Neural cell (in vitro differentiated cells): ENCODE results near the gene CERS3. TPM values are rescaled to one million over a fixed set of nuclear protein-coding genes. Genes with fewer than 3 reads are reported as not detected.

ENCODE experiments used
- H2AFZ ChIP-seq: fragments of 200-600, 300-800 bp; sonication (generic), shearing (Covaris generic); 2 replicates; pipeline ENCODE4 v1.6.0; 2014; ENCODE audit warnings: low read depth, mild to moderate bottlenecking, antibody characterized with exemption, low read length, moderate library complexity
- H3F3A ChIP-seq: fragments of 200-600 bp; shearing (Covaris generic); 2 replicates; pipeline ENCODE4 v1.6.1; 2016; ENCODE audit warnings: mild to moderate bottlenecking, moderate library complexity, mixed read lengths, antibody characterized with exemption, low read length; ENCODE audit not compliant: insufficient read depth, poor library complexity, severe bottlenecking
- H3K27ac ChIP-seq: fragments of 200-600, 300-800 bp; sonication (generic), shearing (Covaris generic); 2 replicates; pipeline ENCODE4 v1.5.1; 2014; ENCODE audit warnings: mild to moderate bottlenecking, low read length, moderate library complexity
- H3K27me3 ChIP-seq: fragments of 300-800, 200-600 bp; sonication (generic), shearing (Covaris generic); 2 replicates; pipeline ENCODE4 v1.6.0; 2014; ENCODE audit warnings: mild to moderate bottlenecking, low read depth, low read length, moderate library complexity; ENCODE audit not compliant: insufficient read depth
- H3K36me3 ChIP-seq: fragments of 300-800, 200-600 bp; sonication (generic), shearing (Covaris generic); 2 replicates; pipeline ENCODE4 v1.5.1; 2014; ENCODE audit warnings: mild to moderate bottlenecking, antibody characterized with exemption, low read length, moderate library complexity; ENCODE audit not compliant: insufficient read depth
- H3K4me2 ChIP-seq: fragments of 300-800, 200-600 bp; sonication (generic), shearing (Covaris generic); 2 replicates; pipeline ENCODE4 v1.6.0; 2014; ENCODE audit warnings: mild to moderate bottlenecking, low read length
- H3K4me3 ChIP-seq: fragments of 300-800, 200-600 bp; sonication (generic), shearing (Covaris generic); 2 replicates; pipeline ENCODE4 v1.5.1; 2014; ENCODE audit warnings: mild to moderate bottlenecking, low read length, moderate library complexity
- H3K79me2 ChIP-seq: fragments of 200-600 bp; shearing (Covaris generic); replicated peaks from 2 replicates; pipeline ENCODE4 v1.6.0; 2014; ENCODE audit warnings: mild to moderate bottlenecking, low read length, moderate library complexity; ENCODE audit not compliant: insufficient read depth
- H3K9ac ChIP-seq: fragments of 300-800, 200-600 bp; sonication (generic), shearing (Covaris generic); 2 replicates; pipeline ENCODE4 v1.6.1; 2016; ENCODE audit warnings: mild to moderate bottlenecking, low read length, mixed read lengths
- H3K9me2 ChIP-seq: fragments of 200-600 bp; shearing (Covaris generic); 2 replicates; pipeline ENCODE4 v1.6.1; 2016; ENCODE audit warnings: mild to moderate bottlenecking, low read length, mixed read lengths; ENCODE audit not compliant: insufficient read depth
- H3K9me3 ChIP-seq: fragments of 200-600, 300-800 bp; sonication (generic), shearing (Covaris generic); 2 replicates; pipeline ENCODE4 v1.6.1; 2016; ENCODE audit warnings: mild to moderate bottlenecking, mixed run types, low read length, moderate library complexity, mixed read lengths
- H4K20me1 ChIP-seq: fragments of 200-600 bp; shearing (Covaris generic); 2 replicates; pipeline ENCODE4 v1.6.1; 2016; ENCODE audit warnings: mild to moderate bottlenecking, mixed run types; ENCODE audit not compliant: insufficient read depth
- CTCF ChIP-seq: fragments of 450-650 bp; IDR thresholded peaks from 2 replicates; pipeline ENCODE4 v1.5.1; 2014; ENCODE audit warnings: antibody characterized with exemption, mild to moderate bottlenecking, moderate library complexity; ENCODE audit not compliant: poor library complexity, severe bottlenecking
- EP300 ChIP-seq: fragments of 450-650 bp; conservative IDR thresholded peaks from 2 replicates; pipeline ENCODE4 v1.6.1; 2014; ENCODE audit warnings: antibody characterized with exemption, mild to moderate bottlenecking, moderate library complexity; ENCODE audit not compliant: poor library complexity, severe bottlenecking
- EZH2 ChIP-seq: fragments of 200-600, 300-800 bp; shearing (Covaris generic), sonication (generic); IDR thresholded peaks from 2 replicates; pipeline ENCODE4 v1.6.1; 2014; ENCODE audit warnings: antibody characterized with exemption, low read length, borderline replicate concordance, mild to moderate bottlenecking; ENCODE audit not compliant: insufficient read depth, poor library complexity, severe bottlenecking
- REST ChIP-seq: IDR thresholded peaks from 2 replicates; pipeline ENCODE4 v1.6.1; 2012; ENCODE audit warnings: borderline replicate concordance
- TAF1 ChIP-seq: IDR thresholded peaks from 2 replicates; pipeline ENCODE4 v1.6.1; 2012; ENCODE audit warnings: low read depth
- polyA plus RNA-seq: library from polyadenylated mRNA; depleted of rRNA; stranded (reverse); fragments of >200 nt; gene quantifications from 2 replicates; pipeline ENCODE4 v1.2.3, GENCODE V29; 2014
- small RNA-seq, 3 experiments: library from RNA; depleted of rRNA; stranded (forward); fragments of <200 nt; gene quantifications; one replicate each; pipeline ENCODE3, GENCODE V24; 2012

CERS3 gene
- polyA plus RNA-seq, 1 donor from 2014 or later = 0.27 TPM

- Histone ChIP-seq H4K20me1 (no peaks in the 10 kb centered on the region), H3K36me3 (no peaks in the 10 kb centered on the region), H3F3A (no peaks in the 10 kb centered on the region), H3K27ac (no peak overlapping the region), H3K27me3 (no peaks in the 10 kb centered on the region), H3K4me2 (no peak overlapping the region), H3K9ac (no peak overlapping the region), H3K9me2 (no peaks in the 10 kb centered on the region), H3K4me3 (no peak overlapping the region), H3K9me3 (no peaks in the 10 kb centered on the region), H2AFZ (no peak overlapping the region), H3K79me2 (no peaks in the 10 kb centered on the region)
- TF ChIP-seq EZH2 (no peak), EP300 (no peak), TAF1 (no peak)
Measured at GRCh38 chr15:100353449-100353848, 175.3 kb downstream of the CERS3 start.

- Histone ChIP-seq H3K9ac (no peak overlapping the region), H3K36me3 (no peaks in the 10 kb centered on the region), H3K9me3 (no peaks in the 10 kb centered on the region), H3K4me2 (no peak overlapping the region), H3K27ac (no peak overlapping the region), H2AFZ (peak overlapping the region; percentile 6), H4K20me1 (no peaks in the 10 kb centered on the region), H3K9me2 (no peaks in the 10 kb centered on the region), H3K27me3 (peaks cover 1% of the 10 kb centered on the region), H3K79me2 (no peaks in the 10 kb centered on the region), H3K4me3 (peak overlapping the region; percentile 64), H3F3A (no peaks in the 10 kb centered on the region)
- TF ChIP-seq REST = no peak
- peak; percentile 16 for TF ChIP-seq CTCF
Measured at GRCh38 chr15:100350434-100351226, 178.1 kb downstream of the CERS3 start.

Small RNA genes lying within 50 kb of the gene (small RNA-seq; reads per million reads assigned to genes)
- gene RNU6-181P (0 reads per million in 3 experiments), gene RNU6-322P (0 reads per million in 3 experiments)

Other genes with a start within 250 kb of the CERS3 start
- 0.04 TPM in 1 of 2 replicates, not detected in the other for gene ADAMTS17, start 187.0 kb downstream of the CERS3 start, polyA plus RNA-seq
- gene LINS1, start 73.2 kb upstream of the CERS3 start, polyA plus RNA-seq = 21.4 and 23.4 TPM in 2 replicates
- gene ASB7, start 73.6 kb upstream of the CERS3 start, polyA plus RNA-seq = 13.6 and 16.5 TPM in 2 replicates